AG04450 (cell line): ENCODE results near the gene SPDL1. TPM values are rescaled to one million over a fixed set of nuclear protein-coding genes. Genes with fewer than 3 reads are reported as not detected.

Experiments used
- CTCF ChIA-PET: fragments of 300-600, 350-600 bp; formaldehyde crosslinking; extraction: SDS; loops from one replicate; lab custom pipeline; 2022; ENCODE audit warnings: antibody characterized with exemption, inconsistent platforms; lab: Charles Lee
- POLR2A ChIA-PET: fragments of 350-600 bp; formaldehyde crosslinking; extraction: SDS; loops from one replicate; lab custom pipeline; 2021; ENCODE audit warnings: antibody characterized with exemption, inconsistent platforms; lab: Yijun Ruan, JAX
- DNase-seq: peaks from one replicate; pipeline ENCODE4 v3.0.0-alpha.2; 2011; ENCODE audit warnings: low read depth, low spot score
- H3K27ac ChIP-seq: one replicate; pipeline ENCODE4 v1.5.1; 2012; ENCODE audit warnings: low read depth, low read length, control low read depth
- H3K27me3 ChIP-seq: one replicate; pipeline ENCODE4 v1.6.0; 2012; ENCODE audit warnings: low read length; ENCODE audit not compliant: control insufficient read depth, insufficient read depth
- H3K4me3 ChIP-seq: 2 replicates; pipeline ENCODE4 v1.5.1; 2011; ENCODE audit warnings: mild to moderate bottlenecking, low read depth, low read length, control low read depth
- H3K9me3 ChIP-seq: 2 replicates; pipeline ENCODE4 v1.5.1; 2012; ENCODE audit warnings: low read length; ENCODE audit not compliant: control insufficient read depth, insufficient read depth
- CTCF ChIP-seq: IDR thresholded peaks from 2 replicates; pipeline ENCODE4 v1.5.1; 2011; ENCODE audit warnings: low read depth, low read length, control low read depth, inconsistent platforms
- polyA plus RNA-seq: library from polyadenylated mRNA; depleted of rRNA; stranded (reverse); fragments of >200 nt; gene quantifications from 2 replicates; pipeline ENCODE4 v1.2.3, GENCODE V29; 2011

The SPDL1 gene
- polyA plus RNA-seq, 1 experiment = 22.7 TPM

- DNase-seq = no peak
- CTCF ChIA-PET = interaction anchor here (0.7 kb wide), 1 partner anchor 40 kb away, joined by 4 read pairs; no protein-coding TSS in a partner anchor
- H3K4me3 ChIP-seq = no peak overlapping the region
- H3K9me3 ChIP-seq = peaks cover 3% of the 10 kb centered on the region
- no peaks in the 10 kb centered on the region for H3K27me3 ChIP-seq
- POLR2A ChIA-PET = no interaction called here
- no peak for TF ChIP-seq CTCF
- no peak overlapping the region for H3K27ac ChIP-seq
Measured at GRCh38 chr5:169635936-169636335, 52.4 kb downstream of the SPDL1 start.

GRCh38 chr5:169636477-169637084 lies 53.0 kb downstream of the SPDL1 start:
- ChIA-PET CTCF (no interaction called here), POLR2A (no interaction called here)
- DNase-seq = no peak
- peak overlapping the region; percentile 33; the same call in 1 of the 2 replicates for H3K4me3 ChIP-seq
- no peak overlapping the region for H3K27ac ChIP-seq
- TF ChIP-seq CTCF = no peak
- no peaks in the 10 kb centered on the region for H3K27me3 ChIP-seq
- H3K9me3 ChIP-seq = peaks cover 3% of the 10 kb centered on the region

- Histone ChIP-seq H3K27me3 (no peaks in the 10 kb centered on the region), H3K9me3 (peaks cover 3% of the 10 kb centered on the region), H3K27ac (no peak within 1 kb of the TSS), H3K4me3 (peak within 1 kb of the TSS; percentile 33)
- no peak for TF ChIP-seq CTCF
- DNase-seq = no peak
- ChIA-PET POLR2A (no interaction called here), CTCF (no interaction called here)
Measured at GRCh38 chr5:169637085-169637548, 53.5 kb downstream of the SPDL1 start, which contains the start of gene DOCK2. Gene DOCK2, plus strand, starts transcription at chr5:169637275. Its CDS starts 52 bp downstream, at chr5:169637327.

- no peak for DNase-seq
- TF ChIP-seq CTCF = no peak
- POLR2A ChIA-PET = no interaction called here
- CTCF ChIA-PET = interaction anchor here (0.5 to 1.0 kb wide), 3 partner anchors 54 to 462 kb away, joined by 3 to 4 read pairs (median 3); partner anchors contain the start of gene SPDL1
- no peak overlapping the region; the same call in 1 of the 2 replicates for H3K4me3 ChIP-seq
- H3K27me3 ChIP-seq = no peaks in the 10 kb centered on the region
- H3K9me3 ChIP-seq = peaks cover 3% of the 10 kb centered on the region
- no peak overlapping the region for H3K27ac ChIP-seq
Measured at GRCh38 chr5:169637549-169638121, 54.1 kb downstream of the SPDL1 start.

- no peak for TF ChIP-seq CTCF
- H3K9me3 ChIP-seq = peaks cover 3% of the 10 kb centered on the region
- ChIA-PET POLR2A (no interaction called here), CTCF (interaction anchor here (0.6 to 2.1 kb wide), 2 partner anchors 64 to 339 kb away, joined by 3 to 6 read pairs; partner anchors contain the start of gene INSYN2B)
- DNase-seq = no peak
- H3K4me3 ChIP-seq = no peak overlapping the region
- H3K27me3 ChIP-seq = no peaks in the 10 kb centered on the region
- no peak overlapping the region for H3K27ac ChIP-seq
Measured at GRCh38 chr5:169641253-169641652, 57.7 kb downstream of the SPDL1 start.
